Daoy (cell line): ENCODE data around the gene PPP1R14D. TPM values are rescaled to one million over a fixed set of nuclear protein-coding genes. Genes with fewer than 3 reads are reported as not detected.
"Not testable (repeated sequence)": the region's sequence is repeated elsewhere in the genome, so short reads cannot be mapped to it uniquely, and the experiment has no call there.

Experiments
- DNase-seq: peaks from one replicate; pipeline ENCODE4 v3.0.0-alpha.2; 2015; ENCODE audit warnings: low read depth
- total RNA-seq: library from RNA; depleted of rRNA; stranded (reverse); fragments of >200 nt; shearing (Covaris generic); gene quantifications from 2 replicates; pipeline ENCODE4 v1.2.3, GENCODE V29; 2014; rRNA removed

PPP1R14D gene, protein sequence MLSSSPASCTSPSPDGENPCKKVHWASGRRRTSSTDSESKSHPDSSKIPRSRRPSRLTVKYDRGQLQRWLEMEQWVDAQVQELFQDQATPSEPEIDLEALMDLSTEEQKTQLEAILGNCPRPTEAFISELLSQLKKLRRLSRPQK
- not detected in 2 replicates for total RNA-seq

DNA sequence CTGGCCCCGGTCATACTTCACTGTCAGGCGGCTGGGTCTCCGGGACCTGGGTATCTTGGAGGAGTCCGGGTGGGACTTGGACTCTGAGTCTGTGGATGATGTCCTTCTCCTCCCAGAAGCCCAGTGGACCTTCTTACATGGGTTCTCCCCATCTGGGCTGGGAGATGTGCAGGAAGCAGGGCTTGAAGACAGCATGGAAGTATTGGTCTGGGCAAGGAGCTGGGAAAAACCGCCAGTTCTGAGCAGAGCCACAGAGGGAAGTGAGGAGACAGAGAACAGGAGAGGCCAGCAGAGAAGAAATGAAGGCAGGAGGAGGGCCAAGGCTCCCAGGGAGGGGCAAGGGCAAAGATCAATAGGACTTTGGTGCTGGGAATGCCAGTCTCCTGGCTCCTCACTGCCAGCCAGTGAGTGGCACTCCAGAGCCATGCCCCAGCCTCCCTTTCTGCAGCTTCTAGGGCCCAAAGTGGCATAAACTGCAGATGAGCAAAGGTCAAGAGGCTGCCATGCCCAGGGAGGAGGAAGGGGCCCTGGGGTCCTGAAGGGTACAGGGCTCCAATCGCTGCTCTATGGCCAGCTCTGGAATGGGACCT lies at the start of gene PPP1R14D:
Gene PPP1R14D (minus strand): TSS at position 262 of the 590 bp plus-strand sequence. CDS start 67 bp downstream, at position 195.
- no peak for DNase-seq

DNA sequence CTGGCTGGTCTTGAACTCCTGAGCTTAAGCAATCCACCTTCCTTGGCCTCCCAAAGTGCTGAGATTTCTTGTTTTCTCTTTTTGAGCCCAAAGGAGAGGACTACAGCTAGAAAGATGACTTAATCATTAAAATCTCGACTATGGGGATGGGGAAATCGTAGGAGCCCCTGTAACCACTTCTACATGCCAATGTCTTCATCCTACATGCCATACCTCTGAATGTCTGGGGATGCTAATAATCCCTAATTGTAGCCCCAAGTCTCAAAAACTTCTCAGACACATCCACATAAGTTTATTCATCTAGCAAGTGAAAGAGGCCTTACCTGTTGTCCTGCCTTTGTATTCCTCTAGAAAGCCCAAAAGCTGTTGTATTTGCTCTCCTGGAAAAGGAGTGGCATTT lies 49.2 kb upstream of the PPP1R14D start:
- no peak for DNase-seq

DNA sequence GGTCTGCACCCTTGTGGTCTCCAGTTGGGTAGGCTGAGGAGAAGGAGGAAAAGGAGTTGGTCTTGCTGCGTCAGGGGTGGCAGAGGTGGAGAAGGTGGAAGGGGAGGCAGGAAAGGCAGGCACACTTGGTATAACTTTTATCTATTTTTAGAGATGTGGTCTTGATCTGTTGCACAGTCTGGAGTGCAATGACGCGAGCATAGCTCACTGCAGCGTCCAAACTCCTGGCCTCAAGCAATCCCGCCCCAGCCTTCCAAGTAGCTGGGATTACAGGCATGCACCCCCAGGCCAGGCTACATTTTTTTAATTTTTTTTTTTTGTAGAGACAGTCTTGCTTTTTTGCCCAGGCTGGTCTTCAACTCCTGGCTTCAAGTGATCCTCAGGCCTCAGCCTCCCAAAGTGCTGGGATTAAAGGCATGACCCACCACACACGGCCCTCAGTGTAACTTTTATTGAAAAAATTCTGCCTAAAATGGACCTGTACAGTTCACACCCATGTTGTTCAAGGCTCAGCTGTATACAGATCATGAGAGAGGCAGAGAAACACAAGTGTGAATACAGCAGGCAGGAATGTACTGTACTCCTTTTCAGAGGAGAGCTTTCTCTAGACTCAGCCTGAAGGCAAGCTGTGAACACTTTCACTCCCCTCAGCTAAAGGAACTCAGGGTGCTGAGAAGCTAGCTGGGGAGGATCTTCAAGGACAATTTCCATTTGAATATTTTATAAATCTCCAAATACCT lies 47.7 kb upstream of the PPP1R14D start:
- DNase-seq = no peak

DNA sequence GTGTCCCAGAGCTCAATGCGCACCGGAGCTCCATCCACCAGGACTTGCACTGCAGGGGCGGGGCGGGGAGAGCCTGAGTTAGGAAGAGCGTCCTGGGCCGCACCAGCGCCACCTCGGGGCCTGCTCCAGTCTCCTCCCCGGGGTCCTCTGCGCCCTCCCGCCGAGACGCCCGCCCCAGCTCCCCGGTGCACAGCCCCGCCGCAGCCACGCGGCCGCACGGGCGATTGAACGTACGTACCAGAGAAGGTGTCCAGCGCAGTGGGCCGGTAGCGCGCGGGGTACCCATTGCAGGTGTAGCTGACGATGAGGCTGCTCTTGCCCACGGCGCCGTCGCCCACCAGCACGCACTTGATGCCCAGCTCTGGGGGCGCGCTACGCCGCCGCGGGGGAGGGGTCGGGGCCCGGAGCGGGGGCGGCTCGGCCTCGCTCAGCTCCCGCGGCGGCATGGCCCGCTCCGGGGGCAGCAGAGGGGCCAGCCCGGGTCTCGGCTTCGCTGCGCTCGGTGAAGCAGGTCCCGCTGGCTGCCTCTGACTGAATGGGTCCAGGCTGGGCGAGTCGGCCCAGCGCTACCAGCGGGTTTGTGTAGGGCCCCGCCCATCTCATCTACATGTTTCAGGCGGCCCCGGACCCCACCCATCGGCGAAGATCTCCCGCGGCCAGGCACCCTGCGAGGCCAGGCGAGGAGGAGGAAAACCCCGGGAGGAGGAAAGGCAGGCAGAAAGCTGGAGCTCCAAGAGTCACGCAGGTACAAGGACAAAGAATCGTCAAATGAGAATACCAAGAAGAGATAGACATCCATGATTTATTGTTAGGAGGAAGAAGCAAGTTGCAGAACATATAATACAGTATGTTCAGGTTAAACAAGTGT lies 45.4 kb upstream of the PPP1R14D start, which contains the start of gene RHOV:
Gene RHOV (minus strand): TSS at position 541 of the 868 bp plus-strand sequence. CDS start 95 bp downstream, at position 446.
- peak; percentile 79 for DNase-seq

DNA sequence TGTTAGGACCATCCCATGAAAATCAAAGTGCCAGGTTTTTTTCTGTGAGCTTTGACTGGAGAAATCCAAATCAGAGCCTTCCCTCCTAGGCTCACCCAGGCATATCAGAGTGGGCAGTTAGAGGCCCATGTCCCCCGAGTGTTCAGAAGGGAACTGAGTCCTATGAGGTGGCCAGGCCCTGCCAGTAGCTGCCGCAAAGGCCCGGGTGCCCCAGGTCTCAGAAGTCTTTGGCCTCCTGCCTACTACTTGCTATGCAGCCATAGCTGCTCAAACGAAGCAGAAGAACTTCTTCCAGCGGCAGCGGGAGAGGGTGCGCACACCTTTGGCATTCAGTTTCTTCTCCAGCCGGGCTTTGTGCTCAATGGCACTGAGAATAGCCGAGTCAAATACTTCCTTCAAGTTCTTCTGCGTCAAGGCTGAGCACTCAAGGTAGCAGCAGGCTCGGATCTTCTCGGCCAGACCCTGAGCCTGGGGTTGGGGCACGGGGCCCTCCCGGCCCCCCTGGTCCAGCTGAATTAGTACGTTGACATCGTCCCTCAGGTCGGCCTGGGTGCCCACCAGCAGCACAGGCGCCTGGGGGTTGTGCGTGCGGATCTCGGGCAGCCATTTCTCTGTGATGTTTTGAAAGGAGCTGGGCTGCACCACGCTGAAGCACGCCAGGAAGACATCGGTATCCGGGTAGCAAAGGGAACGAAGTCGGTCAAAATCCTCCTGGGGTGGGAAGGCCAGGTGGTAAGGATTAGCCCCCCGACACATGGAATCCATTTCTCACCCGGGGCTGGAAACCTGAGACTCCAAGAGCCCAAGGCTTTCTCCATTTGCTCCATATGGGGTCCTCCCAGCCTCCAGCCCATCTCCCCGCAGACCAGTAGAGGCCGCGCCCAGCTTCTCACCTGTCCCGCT lies 44.5 kb upstream of the PPP1R14D start:
- no peak for DNase-seq

DNA sequence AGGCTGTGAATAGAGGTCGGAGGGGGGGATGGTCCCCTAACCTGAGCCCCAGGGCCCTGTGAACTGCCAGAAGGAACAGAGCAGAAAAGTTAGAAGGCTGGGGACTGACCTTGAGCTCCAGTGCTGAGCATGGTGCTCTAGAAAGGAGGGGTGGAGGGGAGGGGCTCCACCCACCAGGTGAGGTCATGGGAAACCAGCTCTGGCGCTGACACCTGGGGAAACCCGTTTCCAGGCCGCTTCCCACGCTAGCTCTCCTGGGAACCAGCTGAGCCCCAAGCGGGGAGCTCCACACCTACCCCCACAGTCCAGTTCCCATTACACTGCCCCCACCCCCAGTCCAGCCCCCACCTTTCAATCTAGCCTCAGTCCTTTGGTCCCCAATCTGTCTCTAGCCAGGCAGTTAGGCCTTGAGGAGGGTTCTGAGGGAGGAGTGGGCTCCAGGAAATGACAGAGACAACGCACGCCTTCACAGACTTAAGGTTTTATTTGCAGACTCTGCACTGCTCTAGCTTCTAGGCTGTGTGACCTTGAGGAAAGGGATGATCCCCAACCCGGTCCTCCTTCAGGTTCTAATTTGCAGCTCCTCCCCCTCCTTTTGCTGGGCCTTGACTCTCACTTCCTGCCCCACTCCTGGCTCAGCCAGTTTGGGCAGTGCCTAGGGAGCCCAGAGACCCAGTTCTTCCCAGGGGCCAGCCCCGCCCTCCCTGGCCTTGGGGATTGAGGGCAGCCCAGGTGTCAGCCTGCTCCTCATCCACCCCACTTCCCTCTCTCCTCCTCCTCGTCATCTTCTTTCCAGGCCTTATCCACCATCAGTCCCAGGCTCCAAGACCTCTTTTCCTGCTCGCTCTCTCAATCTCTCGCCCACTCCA lies 43.5 kb upstream of the PPP1R14D start:
- DNase-seq = no peak

DNA sequence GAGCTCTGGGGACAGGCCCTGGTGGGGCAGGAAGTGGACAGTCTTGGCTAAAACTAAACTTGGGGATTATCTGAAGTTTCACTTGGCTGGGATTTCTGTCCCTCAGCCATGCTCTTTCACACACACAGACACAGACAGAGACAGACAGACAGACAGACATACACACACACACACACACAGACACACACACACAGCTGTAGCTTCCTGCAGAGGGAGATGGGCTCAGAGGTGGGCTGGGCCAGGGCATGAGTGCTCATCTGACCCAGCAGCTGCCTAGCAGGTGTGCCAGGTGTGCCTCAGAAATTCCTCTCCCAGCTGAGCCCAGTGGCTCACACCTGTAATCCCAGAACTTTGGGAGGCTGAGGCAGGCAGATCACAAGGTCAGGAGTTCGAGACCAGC lies 42.2 kb upstream of the PPP1R14D start:
- no peak for DNase-seq

DNA sequence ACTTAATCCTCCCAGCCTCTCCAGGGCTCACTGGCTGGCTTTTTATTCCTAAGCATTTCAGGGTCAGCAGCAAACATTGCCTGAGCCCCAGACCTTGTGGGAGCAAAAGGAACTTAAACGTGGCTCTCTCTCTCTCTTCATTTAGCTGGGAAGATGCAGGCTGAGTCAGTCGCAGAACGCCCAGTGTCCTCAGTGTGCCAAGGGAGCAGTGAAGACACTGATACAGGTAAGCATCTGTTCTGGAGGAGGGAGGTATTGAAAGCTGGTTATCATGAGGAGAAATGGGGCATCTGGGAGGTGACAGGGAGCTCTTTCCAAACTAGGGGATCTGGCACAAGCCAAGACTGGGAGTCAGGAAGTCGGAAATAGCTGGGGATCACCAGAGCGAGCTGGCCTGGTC lies 41.2 kb upstream of the PPP1R14D start:
- DNase-seq = no peak

DNA sequence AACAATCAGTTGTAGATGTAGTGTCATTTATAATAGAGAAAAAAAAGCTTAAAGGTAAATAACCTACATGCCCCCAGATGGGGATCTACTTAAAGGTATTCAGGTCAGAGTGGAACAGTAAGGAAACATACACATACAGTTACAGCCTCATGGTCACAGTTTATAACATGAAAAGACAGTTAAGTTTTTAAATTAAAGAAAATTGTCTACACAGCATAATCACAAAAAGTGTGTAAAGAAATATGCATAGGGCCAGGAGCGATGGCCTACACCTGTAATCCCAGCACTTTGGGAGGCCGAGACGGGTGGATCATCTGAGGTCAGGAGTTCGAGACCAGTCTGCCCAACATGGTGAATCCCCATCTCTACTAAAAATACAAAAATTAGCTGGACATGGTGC lies 38.7 kb upstream of the PPP1R14D start:
- no peak for DNase-seq

DNA sequence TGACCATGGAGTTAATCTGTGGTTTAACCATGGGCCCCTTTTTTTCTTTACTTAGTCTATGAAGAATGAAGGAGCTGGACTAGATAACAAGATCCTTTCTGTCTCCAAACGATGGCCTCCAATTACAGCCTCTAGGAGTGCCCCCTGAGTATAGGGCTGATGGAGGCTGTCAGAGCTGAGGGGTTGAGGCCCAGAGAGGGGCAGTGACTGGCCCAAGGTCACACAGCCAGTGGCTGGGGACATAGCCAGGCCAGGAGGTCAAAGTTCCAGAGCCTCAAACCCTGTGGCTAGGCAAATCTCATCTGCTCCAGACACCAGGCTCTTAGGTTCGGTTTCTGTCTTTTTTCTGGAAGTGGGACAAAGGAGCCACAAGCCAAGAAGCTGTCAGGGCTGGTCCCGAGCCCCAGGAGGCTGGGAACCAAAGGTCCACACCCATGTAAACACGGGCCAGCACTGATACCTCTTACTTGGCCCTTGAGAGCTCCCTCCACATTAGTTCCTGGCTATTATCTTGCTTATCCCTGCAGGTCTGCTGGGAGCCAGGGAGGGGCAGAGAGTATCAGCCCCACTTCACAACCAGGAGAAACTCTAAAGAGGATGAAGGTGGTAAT lies 35.3 kb upstream of the PPP1R14D start:
- no peak for DNase-seq

DNA sequence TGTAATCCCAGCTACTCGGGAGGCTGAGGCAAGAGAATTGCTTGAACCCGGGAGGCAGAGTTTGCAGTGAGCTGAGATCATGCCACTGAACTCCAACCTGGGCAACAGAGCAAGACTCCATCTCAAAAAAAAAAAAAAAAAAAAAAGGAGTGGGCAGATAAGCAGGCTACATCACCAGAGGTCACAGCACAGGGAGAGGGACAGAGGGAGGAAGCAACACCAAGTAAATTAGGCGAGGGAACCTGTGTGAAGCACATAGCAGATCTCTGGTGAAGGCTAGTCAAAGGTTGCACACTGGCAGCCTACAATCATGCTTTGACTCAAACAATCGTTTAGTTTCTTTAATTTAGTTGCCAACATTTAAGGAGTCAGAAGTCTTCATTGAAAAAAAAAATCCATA lies 32.6 kb upstream of the PPP1R14D start:
- DNase-seq = not testable (repeated sequence)

DNA sequence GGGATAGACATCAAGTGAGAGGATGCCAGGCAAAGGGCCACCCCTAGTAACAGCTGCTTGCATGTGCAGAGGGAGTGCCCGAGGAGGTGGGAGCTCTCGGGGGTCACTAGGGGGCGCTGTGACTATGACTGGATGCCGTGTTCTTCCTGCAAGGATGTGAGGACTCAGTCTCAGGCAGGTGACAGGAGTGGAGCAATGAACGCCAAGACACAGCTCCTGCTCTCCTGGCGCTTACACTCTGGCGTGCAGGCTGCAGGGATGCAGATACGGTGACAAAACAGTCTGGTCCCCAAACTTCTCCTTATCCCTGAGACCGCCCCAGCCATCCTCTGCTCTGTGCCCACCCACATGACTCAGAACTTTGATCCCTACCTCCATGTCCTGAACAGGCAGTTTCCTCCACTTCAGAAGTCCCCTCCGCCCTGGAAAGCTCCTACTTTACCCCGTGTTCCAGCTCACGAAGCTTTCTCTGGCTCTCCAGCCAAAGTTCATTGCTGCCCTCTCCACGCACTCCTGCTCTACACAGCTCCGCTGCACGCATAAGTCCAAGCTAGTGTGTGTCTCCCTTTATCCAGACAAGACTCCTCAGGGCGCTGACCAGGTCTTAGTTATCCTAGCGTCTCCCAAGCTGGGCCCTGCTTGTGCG lies 30.8 kb upstream of the PPP1R14D start:
- peak; percentile 82 for DNase-seq

DNA sequence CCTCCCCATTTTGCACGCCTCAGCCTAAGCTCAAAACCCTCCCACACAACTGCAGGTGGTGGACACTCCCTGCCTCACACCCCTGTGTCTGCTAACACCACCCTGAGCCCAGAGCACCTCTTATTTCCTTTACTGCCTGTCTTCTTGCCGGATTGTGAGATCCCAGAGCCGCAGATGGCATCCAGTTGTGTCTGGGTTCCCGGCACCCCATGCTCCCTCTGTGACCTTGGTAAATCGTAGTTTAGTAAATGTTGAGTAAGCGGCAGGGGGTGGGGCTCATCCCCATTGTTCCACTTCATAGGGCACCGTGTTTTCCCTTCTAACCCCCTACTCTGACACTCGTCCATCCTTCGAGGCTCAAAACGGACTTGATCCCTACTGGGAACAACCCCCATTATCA lies 30.2 kb upstream of the PPP1R14D start:
- DNase-seq = no peak

DNA sequence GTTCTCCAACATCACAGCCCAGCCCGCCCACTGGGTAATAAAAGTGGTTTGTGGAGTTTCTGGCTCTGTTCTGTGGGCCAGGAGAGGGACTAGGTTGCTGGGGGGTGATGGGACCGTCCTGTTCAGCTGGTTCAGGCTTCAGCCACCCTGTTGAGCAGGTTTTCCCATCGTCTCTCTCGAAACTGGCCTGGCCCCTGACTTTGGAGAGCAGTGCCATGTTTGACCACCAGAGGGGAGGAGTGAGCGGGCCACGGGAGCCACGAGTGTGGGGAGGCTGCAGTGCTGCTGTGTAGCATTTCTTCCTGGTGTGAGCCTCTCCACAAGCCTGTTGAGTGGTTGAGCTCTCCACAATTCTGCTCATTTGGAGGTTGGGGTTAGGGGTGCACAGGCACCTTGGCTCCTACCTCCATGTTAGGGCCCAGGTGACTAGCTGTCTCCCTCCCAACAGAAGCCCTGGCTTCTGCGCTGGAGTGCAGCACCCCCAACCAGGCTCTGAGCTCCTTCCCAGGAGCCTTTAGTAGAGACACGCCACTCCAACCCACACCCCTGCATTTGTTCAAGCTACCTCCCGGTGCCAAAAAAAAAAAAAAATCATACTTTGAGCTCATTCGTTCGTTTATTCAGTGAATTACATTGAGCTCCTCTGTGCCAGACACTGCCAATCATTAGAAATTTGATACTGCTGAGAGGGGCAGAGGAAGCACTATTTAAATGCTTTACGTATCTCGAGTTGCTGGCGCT lies 29.3 kb upstream of the PPP1R14D start:
- peak; percentile 73 for DNase-seq

DNA sequence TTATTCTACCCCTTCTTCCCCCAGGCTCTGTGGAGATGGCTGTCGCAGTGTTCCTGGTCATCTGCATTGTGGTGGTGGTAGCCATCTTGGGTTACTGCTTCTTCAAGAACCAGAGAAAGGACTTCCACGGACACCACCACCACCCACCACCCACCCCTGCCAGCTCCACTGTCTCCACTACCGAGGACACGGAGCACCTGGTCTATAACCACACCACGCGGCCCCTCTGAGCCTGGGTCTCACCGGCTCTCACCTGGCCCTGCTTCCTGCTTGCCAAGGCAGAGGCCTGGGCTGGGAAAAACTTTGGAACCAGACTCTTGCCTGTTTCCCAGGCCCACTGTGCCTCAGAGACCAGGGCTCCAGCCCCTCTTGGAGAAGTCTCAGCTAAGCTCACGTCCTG lies 28.2 kb upstream of the PPP1R14D start:
- DNase-seq = no peak

DNA sequence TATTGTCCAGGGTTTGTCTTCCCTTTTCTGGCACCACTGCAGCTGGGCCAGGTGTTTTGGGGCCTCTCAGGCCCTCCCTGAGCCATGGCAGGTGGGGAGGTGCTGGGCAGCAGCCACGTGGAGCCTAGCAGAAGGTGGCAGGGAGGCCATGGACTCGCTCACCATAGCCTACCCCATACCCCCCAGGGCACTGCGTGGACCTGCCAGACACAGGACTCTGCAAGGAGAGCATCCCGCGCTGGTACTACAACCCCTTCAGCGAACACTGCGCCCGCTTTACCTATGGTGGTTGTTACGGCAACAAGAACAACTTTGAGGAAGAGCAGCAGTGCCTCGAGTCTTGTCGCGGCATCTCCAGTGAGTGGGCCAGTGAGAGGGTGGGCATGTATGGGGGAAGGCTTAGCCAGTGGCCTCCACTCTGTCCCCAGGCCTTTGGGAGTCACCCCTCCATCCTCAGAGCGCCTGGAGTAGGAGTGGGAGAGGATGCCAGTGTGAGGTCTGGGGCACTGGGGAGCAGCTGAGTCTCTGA lies 27.3 kb upstream of the PPP1R14D start:
- no peak for DNase-seq

DNA sequence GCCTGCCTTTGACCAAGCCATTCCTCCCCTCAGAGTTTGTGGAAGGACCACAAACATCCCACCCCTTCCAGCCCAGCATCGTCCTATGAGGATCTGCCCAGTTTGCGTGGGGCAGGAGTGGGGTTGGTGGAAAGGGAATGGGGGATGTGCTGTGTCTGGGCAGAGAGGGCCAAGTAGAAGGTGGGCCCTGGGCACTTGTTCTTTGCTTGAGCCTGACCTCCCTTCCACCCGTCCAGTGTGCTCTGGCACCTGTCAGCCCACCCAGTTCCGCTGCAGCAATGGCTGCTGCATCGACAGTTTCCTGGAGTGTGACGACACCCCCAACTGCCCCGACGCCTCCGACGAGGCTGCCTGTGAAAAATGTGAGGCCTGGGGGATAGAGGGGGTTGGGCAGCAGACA lies 25.7 kb upstream of the PPP1R14D start:
- DNase-seq = no peak

DNA sequence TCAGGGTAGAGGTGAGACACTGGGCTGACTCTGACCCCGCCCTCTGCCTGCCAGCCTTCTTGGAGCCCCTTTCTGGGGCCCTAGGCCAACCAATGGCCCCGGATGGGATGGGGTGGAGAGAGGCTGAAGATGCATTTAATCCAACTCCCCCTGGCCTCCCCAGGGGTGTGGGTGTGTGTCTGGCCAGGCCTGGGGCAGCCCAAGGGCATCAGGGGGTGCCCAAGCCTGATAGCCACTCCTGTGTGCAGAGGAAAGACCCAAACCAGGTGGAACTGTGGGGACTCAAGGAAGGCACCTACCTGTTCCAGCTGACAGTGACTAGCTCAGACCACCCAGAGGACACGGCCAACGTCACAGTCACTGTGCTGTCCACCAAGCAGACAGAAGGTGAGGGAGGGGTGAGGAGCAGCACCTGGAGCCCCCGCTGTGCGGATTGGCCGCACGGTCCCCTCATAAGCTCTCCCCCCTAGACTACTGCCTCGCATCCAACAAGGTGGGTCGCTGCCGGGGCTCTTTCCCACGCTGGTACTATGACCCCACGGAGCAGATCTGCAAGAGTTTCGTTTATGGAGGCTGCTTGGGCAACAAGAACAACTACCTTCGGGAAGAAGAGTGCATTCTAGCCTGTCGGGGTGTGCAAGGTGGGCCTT lies 24.9 kb upstream of the PPP1R14D start:
- DNase-seq = no peak
